Epithelial cell of proximal tubule (primary cell): ENCODE results near the gene LEMD1. TPM values are rescaled to one million over a fixed set of nuclear protein-coding genes. Genes with fewer than 3 reads are reported as not detected.
"Not testable (repeated sequence)": the region's sequence is repeated elsewhere in the genome, so short reads cannot be mapped to it uniquely, and the experiment has no call there.

Experiments
- DNase-seq: peaks from one replicate; pipeline ENCODE4 v3.0.0-alpha.2; 2011; ENCODE audit warnings: low read depth
- H3K4me3 ChIP-seq: 2 replicates; pipeline ENCODE4 v1.5.1; 2011; ENCODE audit warnings: low read depth, mild to moderate bottlenecking, low read length
- CTCF ChIP-seq: conservative IDR thresholded peaks from 2 replicates; pipeline ENCODE4 v1.5.1; 2012; ENCODE audit warnings: low read depth, mild to moderate bottlenecking, low read length
- total RNA-seq: library from RNA; depleted of rRNA; stranded (reverse); fragments of >200 nt; gene quantifications from 2 replicates; pipeline ENCODE4 v1.2.3, GENCODE V29; 2015

LEMD1 gene
- total RNA-seq, 1 donor from 2014 or later: 0.52 TPM

GRCh38 chr1:205416322-205416721, 5.5 kb downstream of the LEMD1 start:
- no peak for DNase-seq
- TF ChIP-seq CTCF: no peak
- H3K4me3 ChIP-seq: no peak overlapping the region

DNA sequence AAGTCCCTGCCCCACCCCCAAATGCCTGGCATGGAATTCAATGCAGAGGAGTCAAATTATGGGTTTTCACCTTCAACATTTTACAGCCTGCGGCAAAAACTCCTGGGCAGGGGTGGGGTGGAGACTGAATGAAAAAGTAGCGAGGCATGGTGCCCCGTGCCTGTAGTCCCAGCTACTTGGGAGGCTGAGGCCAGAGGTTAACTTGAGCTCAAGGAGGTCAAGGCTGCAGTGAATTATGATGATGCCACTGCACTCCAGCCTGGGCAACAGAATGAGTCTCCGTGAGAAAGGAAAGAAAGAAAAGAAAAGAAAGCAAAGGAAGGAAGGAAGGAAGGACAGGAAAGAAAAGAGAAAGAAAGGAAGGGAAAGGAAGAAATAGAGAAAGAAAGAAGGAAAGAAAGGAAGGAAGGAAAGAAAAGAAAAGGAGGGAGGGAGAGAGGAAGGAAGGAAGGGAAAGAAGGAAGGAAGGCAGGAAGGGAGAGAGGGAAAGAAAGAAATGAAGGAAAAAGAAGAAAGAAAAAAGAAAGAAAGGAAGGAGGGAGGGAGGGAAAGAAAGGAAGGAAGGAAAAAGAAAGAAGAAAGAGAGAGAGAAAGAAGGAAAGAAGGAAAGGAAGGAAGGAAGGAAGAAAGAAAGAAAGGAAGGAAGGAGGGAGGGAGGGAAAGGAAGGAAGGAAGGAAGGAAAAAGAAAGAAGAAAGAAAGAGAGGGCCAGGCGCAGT, 11.1 kb downstream of the LEMD1 start:
- no peak for DNase-seq
- no peak for TF ChIP-seq CTCF
- no peak overlapping the region for H3K4me3 ChIP-seq

GRCh38 chr1:205407970-205408369, 13.9 kb downstream of the LEMD1 start:
- no peak for TF ChIP-seq CTCF
- H3K4me3 ChIP-seq: no peak overlapping the region
- no peak for DNase-seq

- not testable (repeated sequence) for H3K4me3 ChIP-seq, DNase-seq
Measured at GRCh38 chr1:205406252-205406651, 15.6 kb downstream of the LEMD1 start.

- not testable (repeated sequence) for DNase-seq, H3K4me3 ChIP-seq
Measured at GRCh38 chr1:205404484-205404883, 17.4 kb downstream of the LEMD1 start.

GRCh38 chr1:205398586-205398985, 23.3 kb downstream of the LEMD1 start:
- DNase-seq: no peak
- no peak overlapping the region for H3K4me3 ChIP-seq
- TF ChIP-seq CTCF: no peak

GRCh38 chr1:205396967-205397616, 24.8 kb downstream of the LEMD1 start:
- no peak overlapping the region for H3K4me3 ChIP-seq
- DNase-seq: no peak
- TF ChIP-seq CTCF: peak; percentile 88

- no peak for DNase-seq
- H3K4me3 ChIP-seq: no peak overlapping the region
- no peak for TF ChIP-seq CTCF
Measured at GRCh38 chr1:205395616-205396015, 26.2 kb downstream of the LEMD1 start.
